Neutrophil (primary cell): ENCODE measurements around the gene PHF24.
"Not testable (repeated sequence)": the region's sequence is repeated elsewhere in the genome, so short reads cannot be mapped to it uniquely, and the experiment has no call there.

ENCODE experiments used
- H3K27ac ChIP-seq: fragments of 200-600 bp; sonication (generic); 2 replicates; pipeline ENCODE4 v1.5.1; 2016; ENCODE audit warnings: mild to moderate bottlenecking, moderate library complexity
- H3K27me3 ChIP-seq: fragments of 200-600 bp; sonication (generic); 2 replicates; pipeline ENCODE4 v1.6.0; 2016; ENCODE audit warnings: mild to moderate bottlenecking
- H3K36me3 ChIP-seq: fragments of 200-600 bp; sonication (generic); 2 replicates; pipeline ENCODE4 v1.5.1; 2017
- H3K4me1 ChIP-seq, 2 experiments: fragments of 200-600 bp in 1 of 2; sonication (generic) in 1 of 2; 1 replicate in 1 of 2; 2 replicates in 1 of 2; pipeline versions ENCODE4 v1.5.1 to v1.6.1; 2013 to 2016; ENCODE audit warnings: low read depth in 1 of 2, low read length in 1 of 2, mild to moderate bottlenecking in 1 of 2, moderate library complexity in 1 of 2; ENCODE audit not compliant: control insufficient read depth in 1 of 2, insufficient read depth in 1 of 2
- H3K4me3 ChIP-seq, 2 experiments: fragments of 200-600 bp in 1 of 2; sonication (generic) in 1 of 2; 1 replicate in 1 of 2; 2 replicates in 1 of 2; pipeline ENCODE4 v1.5.1; 2013 to 2016; ENCODE audit warnings: low read depth in 1 of 2, low read length in 1 of 2, mild to moderate bottlenecking in 1 of 2, moderate library complexity in 1 of 2
- H3K9me3 ChIP-seq: fragments of 200-600 bp; sonication (generic); 2 replicates; pipeline ENCODE4 v1.5.1; 2016
- CTCF ChIP-seq: fragments of 200-600 bp; sonication (generic); IDR thresholded peaks from 2 replicates; pipeline ENCODE4 v1.5.1; 2016; ENCODE audit warnings: antibody characterized with exemption

Gene PHF24

DNA sequence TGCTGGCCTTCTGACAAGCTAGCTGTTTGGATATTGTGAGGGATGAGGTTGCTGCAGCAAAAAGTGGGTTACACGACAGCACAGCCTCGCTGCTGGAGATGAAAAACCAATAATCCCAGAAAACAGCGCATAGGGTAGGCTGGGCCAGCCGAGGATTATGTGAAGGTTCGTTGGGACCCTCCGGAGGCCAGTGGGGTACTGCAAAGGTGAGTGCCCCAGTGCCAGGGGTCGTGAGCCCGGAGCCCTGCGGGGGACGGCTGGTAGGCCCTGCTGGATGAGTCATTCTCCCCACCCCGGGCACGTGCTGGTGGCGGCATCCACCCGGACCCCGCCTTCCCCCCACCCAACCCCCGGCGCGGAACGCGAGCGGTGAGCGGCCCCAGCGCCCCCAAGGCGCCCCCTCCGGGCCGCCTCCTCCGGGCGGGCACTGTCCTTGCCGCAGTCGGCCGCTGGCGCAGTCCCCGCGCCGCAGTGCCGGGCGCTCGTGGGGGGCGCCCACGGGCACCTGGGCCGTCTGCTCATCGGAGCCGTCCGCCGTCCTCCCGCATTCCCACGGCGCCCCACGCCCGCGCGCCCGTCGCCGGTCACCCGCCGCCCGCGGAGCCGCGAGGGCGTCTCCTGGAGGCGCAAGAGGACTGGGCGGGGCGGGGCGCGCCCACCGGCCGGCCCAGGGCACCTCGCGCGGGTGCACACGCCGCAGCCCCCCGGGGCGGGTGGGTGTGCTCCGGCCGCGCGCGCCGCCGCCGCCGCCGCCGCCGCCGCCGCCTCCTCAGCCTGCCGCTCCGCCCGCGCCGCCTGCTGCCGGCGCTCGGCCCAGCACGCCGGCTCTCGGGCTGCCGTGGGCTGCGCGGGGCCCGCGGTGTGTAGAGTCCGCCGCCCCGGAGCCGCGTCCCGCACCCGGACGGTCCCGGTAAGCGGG lies at the start of gene PHF24:
Gene PHF24, plus strand, starts transcription at position 794 of the 919 bp plus-strand sequence. CDS start 13,014 bp downstream, outside the sequence.
- no peaks in the 10 kb centered on the region for H3K36me3 ChIP-seq
- H3K27ac ChIP-seq: no peak within 1 kb of the TSS
- H3K9me3 ChIP-seq: no peaks in the 10 kb centered on the region
- no peak for TF ChIP-seq CTCF
- peaks cover 99% of the 10 kb centered on the region for H3K27me3 ChIP-seq
- peak within 1 kb of the TSS; percentile 46 to 55 for H3K4me3 ChIP-seq
- peaks cover 6 to 10% of the 10 kb centered on the region in 2 experiments for H3K4me1 ChIP-seq

- Histone ChIP-seq H3K4me3 (no peak overlapping the region), H3K36me3 (no peaks in the 10 kb centered on the region), H3K27ac (no peak overlapping the region), H3K4me1 (no peaks in the 10 kb centered on the region), H3K9me3 (no peaks in the 10 kb centered on the region), H3K27me3 (peaks cover 33% of the 10 kb centered on the region)
- TF ChIP-seq CTCF: no peak
Observed at GRCh38 chr9:34927061-34927460, 31.0 kb upstream of the PHF24 start.

DNA sequence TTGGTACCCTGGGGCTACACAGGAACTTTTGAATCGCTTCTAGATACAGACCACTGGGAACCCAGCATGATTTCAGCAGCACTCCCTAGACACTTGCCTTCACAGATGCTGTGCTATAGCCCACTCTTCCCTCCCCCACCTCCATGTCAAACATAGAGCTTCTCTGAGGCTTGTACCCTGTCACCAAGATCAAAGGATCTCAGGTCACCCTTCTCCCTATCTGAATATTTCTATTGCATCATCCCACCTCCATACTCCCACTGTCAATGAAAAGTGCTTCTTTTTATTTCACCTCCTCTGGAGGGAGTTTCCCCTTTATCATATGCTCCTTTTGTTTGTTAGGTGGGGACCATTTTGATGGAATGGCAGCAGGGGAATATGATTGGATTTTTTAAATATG lies 29.2 kb upstream of the PHF24 start:
- Histone ChIP-seq H3K36me3 (no peaks in the 10 kb centered on the region), H3K4me3 (no peak overlapping the region), H3K4me1 (no peaks in the 10 kb centered on the region), H3K27me3 (peaks cover 39% of the 10 kb centered on the region), H3K9me3 (no peaks in the 10 kb centered on the region), H3K27ac (no peak overlapping the region)
- TF ChIP-seq CTCF: no peak

DNA sequence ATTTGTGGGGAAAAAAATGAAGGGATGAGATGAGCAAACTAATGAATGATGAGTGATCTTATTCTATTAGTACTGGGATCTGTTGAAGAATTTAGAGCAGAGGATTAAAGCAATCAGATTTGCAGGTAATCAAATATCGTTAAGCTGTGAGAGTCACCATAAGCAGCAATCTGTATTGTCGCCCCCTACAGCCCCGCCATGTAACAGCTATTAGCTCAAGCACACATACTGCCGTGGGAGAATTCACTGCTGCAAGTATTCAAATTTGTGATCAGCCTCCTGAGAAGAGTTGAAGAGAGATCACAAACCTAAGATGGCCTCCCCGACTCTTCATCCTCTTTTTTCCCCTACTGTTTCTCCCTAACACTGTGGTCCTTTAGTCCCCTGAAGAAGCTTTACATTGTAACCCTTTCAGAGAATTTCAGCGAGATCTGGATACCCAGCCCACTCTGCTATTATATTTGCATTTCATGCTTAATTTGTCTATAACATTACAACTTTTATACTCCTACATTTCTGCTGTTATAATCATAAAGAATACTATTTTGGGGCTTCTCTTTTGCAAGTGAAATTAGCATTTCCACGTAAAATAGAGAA lies 28.5 kb upstream of the PHF24 start:
- Histone ChIP-seq H3K4me1 (no peaks in the 10 kb centered on the region), H3K9me3 (no peaks in the 10 kb centered on the region), H3K4me3 (no peak overlapping the region), H3K36me3 (no peaks in the 10 kb centered on the region), H3K27ac (no peak overlapping the region), H3K27me3 (peaks cover 45% of the 10 kb centered on the region)
- no peak for TF ChIP-seq CTCF

- not testable (repeated sequence) for H3K4me1 ChIP-seq, H3K36me3 ChIP-seq, H3K9me3 ChIP-seq, H3K4me3 ChIP-seq, H3K27ac ChIP-seq
- peaks cover 49% of the 10 kb centered on the region for H3K27me3 ChIP-seq
Observed at GRCh38 chr9:34939989-34940388, 18.1 kb upstream of the PHF24 start.

DNA sequence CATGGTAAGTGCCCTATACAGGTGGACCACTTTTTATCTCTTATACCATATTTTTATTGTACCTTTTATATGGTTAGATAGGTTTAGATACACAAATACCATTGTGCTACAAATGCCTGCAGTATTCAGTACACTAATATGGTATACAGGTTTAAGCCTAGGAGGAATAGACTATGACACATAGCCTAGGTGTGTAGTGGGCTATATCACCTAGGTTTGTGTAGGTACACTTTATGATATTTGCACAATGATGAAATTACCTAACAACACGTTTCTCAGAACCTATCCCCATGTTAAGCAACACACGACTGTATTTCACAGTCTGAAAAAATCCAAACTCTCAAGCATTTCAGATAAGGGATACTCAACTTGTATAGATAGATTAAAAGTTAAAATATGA lies 9.6 kb upstream of the PHF24 start:
- Histone ChIP-seq H3K36me3 (no peaks in the 10 kb centered on the region), H3K9me3 (no peaks in the 10 kb centered on the region), H3K4me1 (no peaks in the 10 kb centered on the region), H3K27ac (no peak overlapping the region), H3K4me3 (no peak overlapping the region), H3K27me3 (peaks cover 68% of the 10 kb centered on the region)
- no peak for TF ChIP-seq CTCF
